A673 (cell line): ENCODE data around the gene NHERF2.

Source experiments
- CTCF ChIP-seq: fragments of 300-800, 200-600 bp; sonication (generic); conservative IDR thresholded peaks from 2 replicates; pipeline ENCODE4 v1.5.1; 2017; ENCODE audit warnings: low read depth, mild to moderate bottlenecking, antibody characterized with exemption, low read length, moderate library complexity, mixed read lengths
- EZH2 ChIP-seq: fragments of 200-600 bp; sonication (generic); IDR thresholded peaks from 2 replicates; pipeline ENCODE4 v1.6.1; 2017; ENCODE audit warnings: borderline replicate concordance, low read depth, mild to moderate bottlenecking, mixed read lengths, antibody characterized with exemption, low read length; ENCODE audit not compliant: poor library complexity, severe bottlenecking

DNA sequence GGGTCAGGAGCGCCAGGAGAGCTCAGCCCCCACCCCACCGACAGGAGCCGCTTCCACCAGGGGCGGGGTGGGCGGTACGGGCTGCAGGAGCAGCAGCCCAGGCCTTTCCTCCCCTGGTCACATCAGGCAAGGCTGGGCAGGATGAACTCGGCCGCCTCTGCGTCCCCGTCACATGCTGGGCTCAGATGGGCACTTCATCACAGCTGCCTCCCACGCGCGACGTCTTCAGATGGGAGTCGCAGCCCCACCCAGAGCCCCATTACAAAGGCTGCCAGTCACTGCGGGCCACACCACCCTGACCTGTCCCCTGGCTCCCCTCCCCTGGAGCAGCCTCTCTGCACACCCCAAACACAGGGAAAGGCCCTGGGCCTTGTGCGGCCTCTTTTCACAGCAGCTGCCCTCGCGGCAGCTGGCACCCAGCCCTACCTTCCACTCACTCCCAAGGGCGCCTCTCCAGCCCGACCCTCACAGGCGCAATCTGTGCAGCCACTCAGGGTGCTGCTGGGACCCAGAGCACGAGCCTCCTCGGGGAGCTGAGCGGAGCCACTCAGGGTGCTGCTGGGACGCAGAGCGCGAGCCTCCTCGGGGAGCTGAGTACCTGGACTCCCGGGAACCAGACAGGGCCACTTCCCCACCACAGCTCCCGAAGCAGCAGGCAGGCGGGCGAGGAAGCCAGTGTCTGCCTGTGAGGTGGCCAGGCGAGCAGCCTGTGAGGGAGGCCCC lies 21.7 kb upstream of the NHERF2 start:
- TF ChIP-seq CTCF (no peak), EZH2 (no peak)
